IMR-90 (cell line): Measurements from ENCODE around the gene CUX1. TPM values are rescaled to one million over a fixed set of nuclear protein-coding genes. Genes with fewer than 3 reads are reported as not detected.

ENCODE experiments used
- ATAC-seq: fragments of 200-7000 bp; cut with Tn5 transposase; 2 replicates; pipeline ENCODE4 v1.9.1; 2020; ENCODE audit warnings: low read depth, mild to moderate bottlenecking, moderate library complexity
- BruUV-seq: library from RNA; stranded (reverse); fragments of 400-500 nt; replicated peaks from 2 replicates; lab custom pipeline; 2021; lab: Mats Ljungman, UMichigan
- CTCF ChIA-PET: fragments of 300-600 bp; formaldehyde crosslinking; extraction: SDS; loops from one replicate; lab custom pipeline; 2021; ENCODE audit warnings: antibody characterized with exemption; lab: Yijun Ruan, JAX
- POLR2A ChIA-PET: fragments of 300-600 bp; sonication (Branson Sonifier 250); formaldehyde crosslinking; loops from one replicate; lab custom pipeline; 2022; ENCODE audit warnings: antibody characterized with exemption; ENCODE audit not compliant: unreplicated experiment; lab: Charles Lee
- DNase-seq: peaks from one replicate; pipeline ENCODE4 v3.0.0; 2013
- H2AFZ ChIP-seq: replicated peaks from 2 replicates; pipeline ENCODE3; 2013; ENCODE audit warnings: low read length, mild to moderate bottlenecking; ENCODE audit not compliant: poor library complexity
- H2AK5ac ChIP-seq: 2 replicates; pipeline ENCODE4 v1.6.1; 2013; ENCODE audit warnings: low read depth, low read length, inconsistent platforms
- H2AK9ac ChIP-seq: replicated peaks from 2 replicates; pipeline ENCODE3; 2013; ENCODE audit warnings: mild to moderate bottlenecking, low read depth, low read length, moderate library complexity; ENCODE audit not compliant: poor library complexity
- H2BK120ac ChIP-seq: 2 replicates; pipeline ENCODE4 v1.6.1; 2013; ENCODE audit warnings: low read depth, low read length, inconsistent platforms
- H2BK15ac ChIP-seq: 3 replicates; pipeline ENCODE4 v1.6.1; 2013; ENCODE audit warnings: low read depth, low read length, inconsistent platforms
- H2BK20ac ChIP-seq: 2 replicates; pipeline ENCODE4 v1.6.1; 2013; ENCODE audit warnings: low read depth, mild to moderate bottlenecking, inconsistent platforms, low read length, moderate library complexity
- H2BK5ac ChIP-seq: 2 replicates; pipeline ENCODE4 v1.6.1; 2013; ENCODE audit warnings: mild to moderate bottlenecking, low read depth, low read length, inconsistent platforms; ENCODE audit not compliant: poor library complexity, severe bottlenecking
- H3K14ac ChIP-seq: replicated peaks from 2 replicates; pipeline ENCODE4 v1.6.1; 2013; ENCODE audit warnings: low read depth, low read length, inconsistent platforms
- H3K18ac ChIP-seq: 2 replicates; pipeline ENCODE4 v1.6.1; 2013; ENCODE audit warnings: low read depth, low read length, control low read depth
- H3K23ac ChIP-seq: 2 replicates; pipeline ENCODE4 v1.6.1; 2013; ENCODE audit warnings: low read depth, low read length, inconsistent platforms
- H3K27ac ChIP-seq: 2 replicates; pipeline ENCODE4 v1.5.1; 2013; ENCODE audit warnings: mild to moderate bottlenecking, control low read depth, low read length; ENCODE audit not compliant: insufficient read depth
- H3K27me3 ChIP-seq: 2 replicates; pipeline ENCODE4 v1.6.1; 2013; ENCODE audit warnings: low read length; ENCODE audit not compliant: control insufficient read depth, insufficient read depth
- H3K36me3 ChIP-seq: 2 replicates; pipeline ENCODE4 v1.6.1; 2013; ENCODE audit warnings: low read length, mixed read lengths; ENCODE audit not compliant: control insufficient read depth, insufficient read depth
- H3K4ac ChIP-seq: 2 replicates; pipeline ENCODE4 v1.6.1; 2013; ENCODE audit warnings: low read depth, low read length, inconsistent platforms
- H3K4me1 ChIP-seq: 2 replicates; pipeline ENCODE4 v1.6.1; 2013; ENCODE audit warnings: low read length, mixed read lengths; ENCODE audit not compliant: control insufficient read depth, insufficient read depth
- H3K4me2 ChIP-seq: 2 replicates; pipeline ENCODE4 v1.6.1; 2013; ENCODE audit warnings: low read depth, mild to moderate bottlenecking, control low read depth, low read length, moderate library complexity
- H3K4me3 ChIP-seq: 2 replicates; pipeline ENCODE4 v1.5.1; 2013; ENCODE audit warnings: low read depth, mild to moderate bottlenecking, control low read depth, low read length, moderate library complexity; ENCODE audit not compliant: insufficient read depth
- H3K56ac ChIP-seq: 2 replicates; pipeline ENCODE4 v1.6.1; 2013; ENCODE audit warnings: low read length, inconsistent platforms; ENCODE audit not compliant: insufficient read depth; ENCODE audit errors: extremely low read depth
- H3K79me1 ChIP-seq, 2 experiments: 2 replicates each; pipeline ENCODE4 v1.6.1; 2013; ENCODE audit warnings: low read length in 2 of 2, inconsistent platforms in 1 of 2, low read depth in 1 of 2
- H3K9ac ChIP-seq: 2 replicates; pipeline ENCODE4 v1.6.1; 2013; ENCODE audit warnings: low read depth, low read length, control low read depth
- H3K9me1 ChIP-seq: 2 replicates; pipeline ENCODE4 v1.6.1; 2013; ENCODE audit warnings: low read length, inconsistent platforms; ENCODE audit not compliant: insufficient read depth
- H3K9me3 ChIP-seq: 2 replicates; pipeline ENCODE4 v1.6.1; 2013; ENCODE audit warnings: low read length; ENCODE audit not compliant: control insufficient read depth, insufficient read depth
- H4K20me1 ChIP-seq: 2 replicates; pipeline ENCODE4 v1.6.1; 2013; ENCODE audit warnings: low read length, inconsistent platforms; ENCODE audit not compliant: insufficient read depth
- H4K5ac ChIP-seq: 2 replicates; pipeline ENCODE4 v1.6.1; 2013; ENCODE audit warnings: mild to moderate bottlenecking, low read depth, low read length, control low read depth
- H4K8ac ChIP-seq, 2 experiments: 2 replicates each; pipeline ENCODE4 v1.6.1; 2013; ENCODE audit warnings: low read depth in 2 of 2, low read length in 2 of 2, control low read depth in 1 of 2, inconsistent platforms in 1 of 2
- H4K91ac ChIP-seq: 2 replicates; pipeline ENCODE4 v1.6.1; 2013; ENCODE audit warnings: low read depth, low read length, inconsistent platforms; ENCODE audit not compliant: insufficient read depth
- BHLHE40 ChIP-seq: fragments of 150-350 bp; IDR thresholded peaks from 2 replicates; pipeline ENCODE4 v1.6.1; 2016; ENCODE audit warnings: mild to moderate bottlenecking, low read depth, low read length
- RAD21 ChIP-seq: IDR thresholded peaks from 2 replicates; pipeline ENCODE4 v1.6.1; 2012; ENCODE audit warnings: low read length, improper control_type of control experiment
- WGBS, 2 experiments: methylation state at CpG; one replicate each; pipeline versions ENCODE4 v1.1.5 to v1.1.7; 2013; ENCODE audit warnings: missing lambda C conversion rate in 2 of 2; ENCODE audit not compliant: insufficient read length in 1 of 2; ENCODE audit errors: extremely low coverage in 2 of 2; 5-methylcytosine and 5-hydroxymethylcytosine counted together
- dilution Hi-C: fragments of 300-500 bp; cut with HindIII; formaldehyde crosslinking; loops from one replicate; pipeline ENCODE4 v1.14.3; 2018; ENCODE audit warnings: low sequenced_read_pairs; ENCODE audit not compliant: unreplicated experiment
- in situ Hi-C: fragments of 300-500 bp; cut with MboI; formaldehyde crosslinking; loops from 3 replicates; pipeline ENCODE4 v1.14.3; 2019; ENCODE audit warnings: low sequenced_read_pairs, inconsistent platforms, mixed read lengths
- intact Hi-C: fragments of 100-400 bp; cut with micrococcal nuclease; formaldehyde crosslinking; loops from 2 replicates; pipeline ENCODE4 v1.10.0; 2022
- polyA plus RNA-seq, 3 experiments: library from polyadenylated mRNA; depleted of rRNA; stranded (reverse); fragments of >200 nt; gene quantifications; 2 replicates each; pipeline ENCODE4 v1.2.3, GENCODE V29; 2012; ENCODE audit warnings: low replicate concordance in 1 of 3
- total RNA-seq: library from RNA; depleted of rRNA; stranded (reverse); fragments of >200 nt; gene quantifications from 2 replicates; pipeline ENCODE4 v1.2.3, GENCODE V29; 2012

Gene CUX1
- total and polyA plus RNA-seq, 2 of the 4 experiments (the other 2 are of a cell fraction): 19.7 to 46.4 TPM

DNA sequence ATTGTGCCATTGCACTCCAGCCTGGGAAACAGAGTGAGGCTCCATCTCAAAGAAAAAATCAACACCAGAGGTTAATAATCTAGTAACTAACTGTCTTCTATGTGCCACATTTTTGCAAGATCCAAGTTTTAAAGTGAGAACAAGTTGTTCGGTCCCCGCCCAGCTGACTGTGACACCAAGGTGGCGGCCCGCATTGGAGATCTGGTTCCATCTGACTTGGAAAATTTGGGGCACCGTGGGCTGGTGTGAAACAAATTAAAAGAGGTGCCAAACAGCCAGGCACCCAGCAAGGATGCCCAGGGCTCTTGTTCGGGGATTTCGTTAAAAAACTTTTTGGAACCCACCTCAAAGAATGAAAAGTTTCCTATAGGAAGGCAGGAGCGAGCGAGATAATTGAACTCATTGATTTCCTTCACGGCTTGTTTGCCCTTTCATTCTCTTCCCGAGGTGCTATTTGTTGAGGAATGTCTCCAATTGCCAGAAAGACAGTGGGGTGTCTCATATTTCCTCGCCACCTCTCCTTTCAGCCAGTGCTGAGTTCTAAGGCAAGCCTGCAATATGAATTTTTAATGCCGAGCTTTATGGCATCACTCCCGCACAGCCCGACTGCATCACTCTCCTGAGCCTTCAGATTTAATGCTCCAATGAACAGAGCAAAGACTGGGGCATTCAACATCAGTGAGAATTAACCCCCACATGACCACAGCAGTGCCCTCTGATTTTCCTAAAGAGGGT, 312.4 kb downstream of the CUX1 start:
- Histone ChIP-seq H4K20me1 (no peaks in the 10 kb centered on the region), H2BK15ac (no peak overlapping the region), H3K36me3 (peaks cover 3% of the 10 kb centered on the region; the same call in 1 of the 2 replicates), H3K9me3 (no peaks in the 10 kb centered on the region), H3K27me3 (no peaks in the 10 kb centered on the region), H3K9ac (no peak overlapping the region), H3K9me1 (peaks cover 3% of the 10 kb centered on the region; the same call in 1 of the 2 replicates), H3K4me2 (no peak overlapping the region), H4K5ac (no peak overlapping the region), H3K27ac (no peak overlapping the region), H3K4me1 (peaks cover 7% of the 10 kb centered on the region), H4K91ac (no peak overlapping the region), H3K79me1 (peaks cover 2 to 11% of the 10 kb centered on the region in 2 experiments; a peak in 3 of 4 replicates), H3K23ac (no peak overlapping the region; the same call in 1 of the 2 replicates), H2BK20ac (no peak overlapping the region), H2BK5ac (no peak overlapping the region), H3K4me3 (no peak overlapping the region), H2AFZ (no peak overlapping the region), H2AK9ac (no peak overlapping the region), H4K8ac (no peak overlapping the region), H3K4ac (no peak overlapping the region), H3K18ac (no peak overlapping the region), H3K14ac (no peak overlapping the region), H3K56ac (no peak overlapping the region), H2BK120ac (no peak overlapping the region; the same call in 1 of the 2 replicates), H2AK5ac (no peak overlapping the region)
- ATAC-seq: no peak
- intact Hi-C loops: no loop called here
- no peak for DNase-seq
- WGBS, 2 experiments: 60% methylated on average over 2 of the region's 15 CpGs; no CpG with 5 or more reads in 1 of the 2 experiments
- no TSS peak for BruUV-seq
- dilution Hi-C loops: no loop called here
- ChIA-PET CTCF (no interaction called here), POLR2A (interaction anchor here (0.6 kb wide), 1 partner anchor 247 kb away, joined by 3 read pairs; no protein-coding TSS in a partner anchor)
- in situ Hi-C loops: no loop called here
- no peak for TF ChIP-seq RAD21
- no peak for TF ChIP-seq BHLHE40
